Middle frontal gyrus (tissue), 1 donor: ENCODE measurements around the gene MPHOSPH6.
"Not testable (repeated sequence)": the region's sequence is repeated elsewhere in the genome, so short reads cannot be mapped to it uniquely, and the experiment has no call there.

Source experiments
- DNase-seq: peaks from one replicate; pipeline ENCODE4 v3.0.0-alpha.2; 2015; ENCODE audit warnings: low spot score; ENCODE audit errors: extremely low spot score

The MPHOSPH6 gene

GRCh38 chr16:82119405-82119804, 50.6 kb downstream of the MPHOSPH6 start:
- no peak for DNase-seq

GRCh38 chr16:82118749-82119148, 51.3 kb downstream of the MPHOSPH6 start:
- no peak for DNase-seq

- no peak for DNase-seq
Measured at GRCh38 chr16:82116535-82116934, 53.5 kb downstream of the MPHOSPH6 start.

- DNase-seq, result no peak
Measured at GRCh38 chr16:82113741-82114140, 56.3 kb downstream of the MPHOSPH6 start.

GRCh38 chr16:82111944-82112343, 58.1 kb downstream of the MPHOSPH6 start:
- DNase-seq, result no peak

- DNase-seq, result not testable (repeated sequence)
Measured at GRCh38 chr16:82109266-82109665, 60.8 kb downstream of the MPHOSPH6 start.

GRCh38 chr16:82108774-82109173, 61.2 kb downstream of the MPHOSPH6 start:
- no peak for DNase-seq

GRCh38 chr16:82108100-82108499, 61.9 kb downstream of the MPHOSPH6 start:
- DNase-seq, result no peak

GRCh38 chr16:82105107-82105506, 64.9 kb downstream of the MPHOSPH6 start:
- no peak for DNase-seq
